CD4-positive, alpha-beta T cell treated with Interleukin-10 for 1 hour (primary cell): ENCODE data around the gene SEC14L6.

Experiments
- DNase-seq: peaks from one replicate; pipeline ENCODE4 v3.0.0-alpha.2; 2020

Gene SEC14L6

GRCh38 chr22:30531651-30532608, 14.6 kb downstream of the SEC14L6 start:
- DNase-seq = no peak

GRCh38 chr22:30526656-30527055, 19.9 kb downstream of the SEC14L6 start:
- DNase-seq = no peak

GRCh38 chr22:30523646-30524489, 22.7 kb downstream of the SEC14L6 start:
- no peak for DNase-seq

- no peak for DNase-seq
Measured at GRCh38 chr22:30521368-30522156, 25.0 kb downstream of the SEC14L6 start.

GRCh38 chr22:30519842-30520425, 26.6 kb downstream of the SEC14L6 start:
- no peak for DNase-seq

GRCh38 chr22:30516731-30517130, 29.8 kb downstream of the SEC14L6 start:
- DNase-seq = no peak

- no peak for DNase-seq
Measured at GRCh38 chr22:30516273-30516672, 30.3 kb downstream of the SEC14L6 start.

- DNase-seq = no peak
Measured at GRCh38 chr22:30514252-30514651, 32.3 kb downstream of the SEC14L6 start.

- DNase-seq = no peak
Measured at GRCh38 chr22:30513462-30513861, 33.1 kb downstream of the SEC14L6 start.

- DNase-seq = no peak
Measured at GRCh38 chr22:30511911-30512310, 34.6 kb downstream of the SEC14L6 start.

GRCh38 chr22:30511109-30511508, 35.4 kb downstream of the SEC14L6 start:
- no peak for DNase-seq

- no peak for DNase-seq
Measured at GRCh38 chr22:30508216-30508615, 38.3 kb downstream of the SEC14L6 start.

GRCh38 chr22:30507670-30508069, 38.9 kb downstream of the SEC14L6 start:
- no peak for DNase-seq

- DNase-seq = no peak
Measured at GRCh38 chr22:30506507-30506968, 40.0 kb downstream of the SEC14L6 start.

GRCh38 chr22:30503551-30503950, 43.0 kb downstream of the SEC14L6 start:
- DNase-seq = no peak

- DNase-seq = no peak
Measured at GRCh38 chr22:30502911-30503310, 43.6 kb downstream of the SEC14L6 start.

GRCh38 chr22:30502153-30502552, 44.4 kb downstream of the SEC14L6 start:
- DNase-seq = no peak

GRCh38 chr22:30500628-30501027, 45.9 kb downstream of the SEC14L6 start:
- no peak for DNase-seq

GRCh38 chr22:30497466-30498150, 48.9 kb downstream of the SEC14L6 start:
- DNase-seq = no peak

- no peak for DNase-seq
Measured at GRCh38 chr22:30495041-30495784, 51.3 kb downstream of the SEC14L6 start.

- no peak for DNase-seq
Measured at GRCh38 chr22:30492144-30492543, 54.4 kb downstream of the SEC14L6 start.
